Measurements from ENCODE around the gene THEMIS2. TPM values are rescaled to one million over a fixed set of nuclear protein-coding genes. Genes with fewer than 3 reads are reported as not detected.

Gene THEMIS2
- total RNA-seq, 2 experiments from 2014 or later, result 20.2 to 21.6 TPM

DNA sequence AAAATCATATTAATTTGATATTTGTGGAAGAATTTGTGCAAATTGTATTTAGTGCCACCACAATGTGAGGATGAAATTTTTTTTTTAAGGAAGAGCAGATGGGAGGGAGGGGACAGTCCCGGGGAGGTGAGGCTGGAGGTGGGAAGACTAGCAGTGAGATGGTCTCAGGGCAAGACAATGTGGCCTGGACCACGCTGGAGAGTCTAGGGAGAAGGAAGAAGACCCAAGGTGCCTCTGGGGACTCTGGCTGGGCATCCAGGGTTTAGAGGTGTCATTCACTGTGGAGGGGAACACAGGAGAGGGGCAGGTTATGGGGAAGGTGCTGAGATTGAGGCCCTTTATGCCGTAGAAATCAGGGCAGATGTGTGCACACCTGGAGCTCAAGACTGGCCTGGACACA lies 10.3 kb upstream of the THEMIS2 start:
- DNase-seq, result no peak
- POLR2A ChIA-PET, result no interaction called here
- peaks cover 24% of the 10 kb centered on the region for H3K4me1 Mint-ChIP-seq (ENCODE audit: low read depth)

DNA sequence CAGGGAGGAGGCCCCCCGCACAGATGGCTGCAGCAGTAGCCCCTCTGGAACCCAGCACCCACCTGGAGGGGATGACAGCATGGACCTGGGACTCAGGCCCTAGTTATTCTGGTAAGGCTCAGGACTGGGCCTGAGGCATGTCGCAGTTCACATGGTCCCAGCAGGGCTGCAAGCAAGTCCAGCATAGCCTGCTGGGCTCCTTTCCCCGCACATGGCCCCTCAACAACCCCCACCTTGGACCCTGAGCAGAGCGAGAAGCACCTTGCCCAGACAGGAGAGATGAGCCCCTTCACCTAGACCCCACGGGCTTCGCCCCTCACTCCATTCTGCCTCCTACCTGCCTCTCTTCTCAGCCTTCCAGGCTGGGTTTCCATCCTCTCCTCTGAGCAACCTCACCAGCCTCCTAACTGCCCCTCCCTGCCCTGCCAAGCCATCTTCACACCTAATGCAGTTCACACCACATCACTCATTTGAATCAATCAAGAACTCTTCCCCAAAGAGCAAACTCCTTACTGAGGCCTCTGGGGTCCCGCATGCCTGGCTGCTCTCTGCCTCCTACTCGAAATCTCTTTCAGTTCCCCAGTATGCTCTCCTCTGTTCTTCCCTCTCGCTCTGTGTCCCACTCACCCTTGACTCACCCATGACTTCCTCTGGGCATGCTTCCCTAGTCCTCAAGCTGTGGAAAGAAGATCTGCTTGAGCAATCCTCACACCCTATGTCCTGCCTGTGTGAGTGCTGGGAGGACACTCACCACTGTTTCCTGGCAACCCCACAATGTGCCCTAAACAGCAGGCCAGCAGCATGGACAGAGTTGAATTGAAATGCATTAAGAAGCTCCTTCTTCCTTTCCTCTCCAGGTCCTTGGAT lies 9.4 kb upstream of the THEMIS2 start:
- H3K4me1 ChIP-seq (ENCODE audit: insufficient read depth, low read length), result peaks cover 52% of the 10 kb centered on the region
- no peaks in the 10 kb centered on the region for H3K9me3 Mint-ChIP-seq
- H3K4me3 ChIP-seq (ENCODE audit: low read length), result no peak overlapping the region
- H3K4me1 Mint-ChIP-seq (ENCODE audit: low read depth), result peaks cover 27% of the 10 kb centered on the region
- no peak for TF ChIP-seq CTCF (IDR thresholded peaks at IDR 0.05)
- H3K36me3 Mint-ChIP-seq (ENCODE audit: low read depth), result no peaks in the 10 kb centered on the region
- H3K27ac Mint-ChIP-seq, result no peak overlapping the region
- ChIA-PET POLR2A (interaction anchor here (0.6 to 1.4 kb wide), 2 partner anchors 117 to 1065 kb away, joined by 3 to 4 read pairs; no protein-coding TSS in a partner anchor), CTCF (no interaction called here)
- DNase-seq (peak in 3 of 14 experiments; percentile 32 to 79 (median 69)), ATAC-seq (ENCODE audit: poor library complexity) (no peak)
- H3K27ac ChIP-seq (ENCODE audit: low read depth in 1 of 2, low read length in 2 of 2), result peak overlapping the region; percentile 2 to 71
- H3K27me3 ChIP-seq (ENCODE audit: control insufficient read depth in 1 of 2, insufficient read depth in 2 of 2, low read length in 2 of 2), result no peaks in the 10 kb centered on the region
- no peak overlapping the region for H3K4me3 Mint-ChIP-seq
- intact Hi-C loops (cut with DNase I, micrococcal nuclease), result loop anchor here in 1 of 2 experiments (5.0 kb wide), 1 partner anchor 99 kb away; no protein-coding TSS in a partner anchor
- H3K9me3 ChIP-seq (ENCODE audit: control insufficient read depth in 1 of 2, insufficient read depth in 1 of 2, low read length in 2 of 2), result no peaks in the 10 kb centered on the region
- H3K27me3 Mint-ChIP-seq, result no peaks in the 10 kb centered on the region
- no peaks in the 10 kb centered on the region for H3K36me3 ChIP-seq (ENCODE audit: insufficient read depth, low read length)

More for the DNA sequence above, 10.3 kb upstream of the THEMIS2 start:
- CTCF ChIA-PET, result no interaction called here
- no peaks in the 10 kb centered on the region for H3K36me3 Mint-ChIP-seq (ENCODE audit: low read depth)
- H3K9me3 Mint-ChIP-seq, result no peaks in the 10 kb centered on the region
- H3K27ac Mint-ChIP-seq, result no peak overlapping the region
- H3K27ac ChIP-seq (ENCODE audit: low read depth in 1 of 2, low read length in 2 of 2), result no peak overlapping the region
- no peaks in the 10 kb centered on the region for H3K27me3 Mint-ChIP-seq
- no peak overlapping the region for H3K4me3 Mint-ChIP-seq
- no peaks in the 10 kb centered on the region for H3K36me3 ChIP-seq (ENCODE audit: insufficient read depth, low read length)
- H3K27me3 ChIP-seq (ENCODE audit: control insufficient read depth in 1 of 2, insufficient read depth in 2 of 2, low read length in 2 of 2), result no peaks in the 10 kb centered on the region
- intact Hi-C loops (cut with DNase I, micrococcal nuclease), result loop anchor here in 1 of 2 experiments (5.0 kb wide), 1 partner anchor 100 kb away; no protein-coding TSS in a partner anchor
- no peak overlapping the region for H3K4me3 ChIP-seq (ENCODE audit: low read length)
- H3K9me3 ChIP-seq (ENCODE audit: control insufficient read depth in 1 of 2, insufficient read depth in 1 of 2, low read length in 2 of 2), result no peaks in the 10 kb centered on the region
- TF ChIP-seq CTCF (IDR thresholded peaks at IDR 0.05), result no peak
- ATAC-seq (ENCODE audit: poor library complexity), result no peak
- H3K4me1 ChIP-seq (ENCODE audit: insufficient read depth, low read length), result peaks cover 50% of the 10 kb centered on the region

- intact Hi-C loops (cut with DNase I, micrococcal nuclease), result loop anchor here in 1 of 2 experiments (5.0 kb wide), 1 partner anchor 99 kb away; no protein-coding TSS in a partner anchor
- POLR2A ChIA-PET, result interaction anchor here (0.6 to 1.4 kb wide), 3 partner anchors 40 to 1065 kb away, joined by 3 to 4 read pairs (median 3); no protein-coding TSS in a partner anchor
- H3K27me3 ChIP-seq (ENCODE audit: control insufficient read depth in 1 of 2, insufficient read depth in 2 of 2, low read length in 2 of 2), result no peaks in the 10 kb centered on the region
- peaks cover 24% of the 10 kb centered on the region for H3K4me1 Mint-ChIP-seq (ENCODE audit: low read depth)
- H3K4me3 Mint-ChIP-seq, result no peak overlapping the region
- H3K9me3 Mint-ChIP-seq, result no peaks in the 10 kb centered on the region
- no peak for TF ChIP-seq CTCF (IDR thresholded peaks at IDR 0.05)
- no peak overlapping the region for H3K27ac Mint-ChIP-seq
- no peaks in the 10 kb centered on the region for H3K36me3 Mint-ChIP-seq (ENCODE audit: low read depth)
- H3K4me1 ChIP-seq (ENCODE audit: insufficient read depth, low read length), result peaks cover 52% of the 10 kb centered on the region
- H3K27ac ChIP-seq (ENCODE audit: low read depth in 1 of 2, low read length in 2 of 2), result peak overlapping the region in 1 of 2 donors; percentile 71
- H3K9me3 ChIP-seq (ENCODE audit: control insufficient read depth in 1 of 2, insufficient read depth in 1 of 2, low read length in 2 of 2), result no peaks in the 10 kb centered on the region
- DNase-seq, result peak in 2 of 14 experiments; percentile 49 to 65
- ATAC-seq (ENCODE audit: poor library complexity), result no peak
- CTCF ChIA-PET, result no interaction called here
- H3K27me3 Mint-ChIP-seq, result no peaks in the 10 kb centered on the region
- no peak overlapping the region for H3K4me3 ChIP-seq (ENCODE audit: low read length)
- H3K36me3 ChIP-seq (ENCODE audit: insufficient read depth, low read length), result no peaks in the 10 kb centered on the region
Measured at GRCh38 chr1:27863538-27863915, 8.8 kb upstream of the THEMIS2 start.

Data from CD4-positive, alpha-beta T cell (primary cell).